GM21528 (cell line): ENCODE data around the gene CYTH4.
"Not testable (repeated sequence)": the region's sequence is repeated elsewhere in the genome, so short reads cannot be mapped to it uniquely, and the experiment has no call there.

Experiments
- ATAC-seq: cut with Tn5 transposase; IDR thresholded peaks from one replicate; pipeline ENCODE4 v1.9.1; 2021; ENCODE audit warnings: mild to moderate bottlenecking, moderate library complexity; ENCODE audit not compliant: unreplicated experiment, low FRiP score

Gene CYTH4, protein sequence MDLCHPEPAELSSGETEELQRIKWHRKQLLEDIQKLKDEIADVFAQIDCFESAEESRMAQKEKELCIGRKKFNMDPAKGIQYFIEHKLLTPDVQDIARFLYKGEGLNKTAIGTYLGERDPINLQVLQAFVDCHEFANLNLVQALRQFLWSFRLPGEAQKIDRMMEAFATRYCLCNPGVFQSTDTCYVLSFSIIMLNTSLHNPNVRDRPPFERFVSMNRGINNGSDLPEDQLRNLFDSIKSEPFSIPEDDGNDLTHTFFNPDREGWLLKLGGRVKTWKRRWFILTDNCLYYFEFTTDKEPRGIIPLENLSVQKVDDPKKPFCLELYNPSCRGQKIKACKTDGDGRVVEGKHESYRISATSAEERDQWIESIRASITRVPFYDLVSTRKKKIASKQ

DNA sequence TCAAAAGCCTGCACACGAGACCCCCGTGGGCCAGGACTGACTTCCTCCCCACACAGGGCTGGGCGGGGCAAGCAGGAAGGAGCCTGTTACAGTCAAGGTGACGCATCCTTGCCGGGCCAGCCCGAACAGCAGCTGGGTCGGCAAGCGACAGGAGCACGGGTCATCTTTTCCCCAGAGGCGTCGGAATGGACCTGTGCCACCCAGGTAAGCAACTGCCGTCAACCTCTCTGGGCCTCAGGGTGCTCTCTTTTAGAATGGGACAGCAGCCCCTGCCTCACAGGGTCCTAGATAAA lies at the start of gene CYTH4:
Gene CYTH4 (plus strand): TSS at position 124 of the 293 bp plus-strand sequence. CDS start 62 bp downstream, at position 186.
- ATAC-seq: no peak

DNA sequence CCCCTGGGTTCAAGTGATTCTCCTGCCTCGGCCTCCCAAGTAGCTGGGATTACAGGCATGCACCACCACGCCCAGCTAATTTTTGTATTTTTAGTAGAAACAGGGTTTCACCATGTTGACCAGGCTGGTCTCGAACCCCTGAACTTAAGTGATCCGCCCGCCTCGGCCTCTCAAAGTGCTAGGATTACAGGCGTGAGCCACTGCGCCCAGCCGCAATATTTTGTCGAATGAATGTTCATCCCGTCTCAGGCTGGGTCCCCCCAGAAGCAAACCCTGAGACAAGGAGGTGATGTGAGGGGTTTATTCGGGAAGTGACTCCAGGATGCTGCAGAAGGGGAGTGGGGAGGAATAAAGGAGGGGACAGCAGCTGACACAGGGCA lies 48.9 kb upstream of the CYTH4 start:
- not testable (repeated sequence) for ATAC-seq

DNA sequence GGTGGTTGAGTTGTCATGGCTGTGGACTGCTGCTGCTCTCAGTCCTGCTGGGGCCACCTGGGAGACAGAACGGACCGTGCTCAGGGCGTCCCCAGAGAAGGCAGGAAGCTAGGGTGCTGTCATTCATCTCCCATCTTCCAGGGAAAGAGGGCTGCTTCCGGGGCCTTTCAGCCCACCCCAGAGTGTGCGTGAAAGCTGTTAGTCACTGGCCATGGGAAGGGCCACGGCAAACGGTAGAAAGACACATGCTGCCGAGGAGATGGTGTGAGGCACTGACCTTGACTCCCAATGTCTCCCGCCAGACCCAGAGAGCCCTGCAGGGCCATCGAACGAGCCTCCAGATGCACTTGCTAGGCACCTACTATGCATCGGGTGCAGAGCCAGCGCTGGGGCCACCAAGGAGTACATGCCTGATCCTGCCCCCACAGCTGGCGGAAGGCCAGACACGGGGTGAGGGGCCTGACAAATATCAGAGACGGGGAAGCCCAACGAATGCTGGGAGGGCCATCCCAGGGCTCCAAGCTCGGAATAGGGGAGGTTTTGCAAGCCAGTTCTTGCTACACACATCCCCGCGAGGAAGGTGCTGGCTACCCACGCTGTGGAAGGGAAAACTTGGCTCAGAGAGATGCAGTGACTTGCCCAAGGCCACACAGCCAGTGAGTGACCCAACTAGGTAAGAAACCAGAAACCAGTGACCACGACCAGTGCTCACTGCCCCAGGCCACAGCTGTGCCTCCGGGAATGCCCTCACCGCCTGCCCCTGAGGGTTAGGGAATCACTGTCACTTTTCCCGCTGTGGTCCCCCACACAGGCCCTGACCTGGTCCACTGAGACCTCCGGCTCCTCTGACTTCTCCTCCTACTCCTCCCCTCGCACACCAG lies 48.3 kb upstream of the CYTH4 start:
- no peak for ATAC-seq

DNA sequence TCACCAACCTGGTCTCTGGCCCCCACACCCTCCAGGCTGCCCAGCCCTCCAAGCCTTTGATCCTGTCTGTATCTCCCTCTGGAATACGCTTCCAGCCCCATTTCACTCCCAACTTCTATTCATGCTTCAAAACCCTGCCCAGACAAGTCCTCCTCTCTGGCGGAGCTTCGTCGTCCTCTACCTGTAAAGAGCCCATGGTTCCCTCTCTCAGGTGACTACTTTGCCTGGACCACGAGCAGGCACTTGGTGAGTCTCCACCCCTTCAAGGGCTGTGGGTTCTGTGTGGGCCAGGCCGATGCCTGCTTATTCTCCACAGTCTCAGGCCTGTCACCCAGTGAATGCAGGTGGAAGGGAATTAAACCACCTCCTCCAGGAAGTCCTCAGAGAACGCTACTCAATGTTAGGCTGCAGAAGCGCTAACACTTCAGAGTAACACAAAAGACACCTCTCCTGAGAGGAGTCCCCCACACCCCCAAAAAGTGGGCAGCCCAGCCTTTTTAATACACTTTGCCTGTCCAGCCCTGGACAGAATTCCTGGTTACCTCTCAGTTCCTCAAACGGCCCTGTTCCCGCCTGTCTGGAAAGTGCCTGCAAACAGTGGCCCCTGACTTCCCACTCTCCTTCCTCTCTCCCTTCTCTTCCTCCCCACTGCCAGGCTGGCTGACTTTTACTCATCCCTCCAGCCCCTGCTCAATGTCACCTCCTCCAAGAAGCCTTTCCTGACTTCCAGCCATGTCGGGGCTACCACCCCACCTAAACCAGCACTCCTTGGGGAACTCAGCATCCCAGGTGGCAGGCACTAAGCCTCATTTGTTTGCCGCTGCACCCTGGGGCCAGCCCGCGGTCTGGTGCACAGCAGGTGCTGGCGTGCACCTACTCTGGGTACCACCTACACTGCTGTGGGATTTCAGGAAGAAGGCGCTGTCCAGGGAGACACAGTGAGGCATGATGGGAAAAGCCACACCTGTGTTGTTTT lies 47.3 kb upstream of the CYTH4 start:
- no peak for ATAC-seq

DNA sequence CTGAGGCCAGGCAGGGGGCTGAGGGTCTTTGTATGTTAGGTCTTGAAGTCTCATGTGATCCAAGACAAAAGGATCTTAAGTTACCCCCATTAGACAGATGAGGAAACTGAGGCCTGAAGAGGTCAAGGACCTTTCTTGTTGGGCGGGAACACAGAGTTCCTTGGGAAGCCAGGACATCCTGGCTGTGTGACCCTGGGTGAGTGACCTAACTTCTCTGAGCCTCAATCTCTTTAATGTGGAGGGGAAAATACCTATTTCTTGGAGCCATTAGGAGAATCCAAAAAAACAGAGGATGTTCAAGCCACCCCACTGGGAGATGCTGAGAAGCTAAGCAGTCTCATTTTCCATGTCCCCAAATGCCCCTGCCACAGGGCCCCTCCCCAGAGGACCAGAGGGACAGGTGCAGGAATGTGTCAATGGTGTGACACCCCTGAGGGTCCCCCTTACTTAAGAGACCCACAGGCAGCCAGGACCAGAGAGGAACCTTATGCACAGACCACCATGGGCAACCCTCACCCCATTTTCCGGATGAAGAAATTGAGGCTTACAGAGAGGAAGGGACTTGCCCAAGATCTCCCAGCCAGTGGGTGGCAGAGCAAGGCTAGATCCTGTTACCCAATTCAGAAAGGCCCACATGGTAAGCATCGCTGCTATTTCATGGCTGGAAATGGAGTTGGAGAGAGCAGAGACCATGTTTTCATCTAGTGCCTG lies 46.3 kb upstream of the CYTH4 start:
- ATAC-seq: no peak

DNA sequence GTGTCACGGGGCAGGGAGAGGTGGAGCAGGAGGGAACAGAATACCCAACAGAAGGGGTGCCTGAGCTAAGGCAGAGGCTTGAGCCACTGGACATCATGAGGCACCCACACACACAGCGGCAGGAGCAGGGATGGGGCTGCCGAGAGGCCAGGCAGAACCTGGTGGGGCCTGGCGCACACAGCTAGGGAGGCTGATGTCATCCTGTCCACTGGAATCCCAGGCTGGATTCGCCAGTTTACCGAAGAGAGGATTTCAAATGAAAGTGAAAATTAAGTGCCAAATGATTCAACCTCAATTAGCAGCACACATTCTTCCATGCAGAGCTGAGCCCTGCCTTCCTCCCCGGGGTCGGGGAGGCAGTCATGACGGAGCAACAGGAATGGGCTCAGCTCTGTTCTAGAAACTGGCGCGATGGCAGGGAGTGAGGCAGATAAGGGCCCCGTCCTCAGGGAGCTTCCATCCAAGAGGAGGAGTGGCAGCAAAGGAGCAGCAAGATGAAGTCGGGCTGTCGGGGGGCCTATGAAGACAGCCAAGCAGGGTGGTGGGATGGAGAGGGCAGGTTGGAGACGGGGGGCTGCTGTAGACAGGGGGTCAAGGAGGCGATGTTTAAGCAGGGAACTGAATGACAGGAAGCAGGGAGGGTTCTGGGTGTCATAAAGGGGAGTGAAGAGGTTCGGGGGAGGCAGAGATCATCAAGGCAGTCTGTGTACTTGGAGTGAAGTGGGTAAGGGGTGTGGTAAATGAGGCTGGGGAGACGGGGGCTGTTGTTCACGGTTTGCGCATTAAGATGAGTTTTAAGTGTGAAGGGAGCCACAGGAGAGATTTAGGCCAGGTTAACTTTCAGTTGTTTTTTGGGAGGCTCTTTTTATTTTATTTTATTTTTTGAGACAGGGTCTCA lies 44.7 kb upstream of the CYTH4 start:
- no peak for ATAC-seq

DNA sequence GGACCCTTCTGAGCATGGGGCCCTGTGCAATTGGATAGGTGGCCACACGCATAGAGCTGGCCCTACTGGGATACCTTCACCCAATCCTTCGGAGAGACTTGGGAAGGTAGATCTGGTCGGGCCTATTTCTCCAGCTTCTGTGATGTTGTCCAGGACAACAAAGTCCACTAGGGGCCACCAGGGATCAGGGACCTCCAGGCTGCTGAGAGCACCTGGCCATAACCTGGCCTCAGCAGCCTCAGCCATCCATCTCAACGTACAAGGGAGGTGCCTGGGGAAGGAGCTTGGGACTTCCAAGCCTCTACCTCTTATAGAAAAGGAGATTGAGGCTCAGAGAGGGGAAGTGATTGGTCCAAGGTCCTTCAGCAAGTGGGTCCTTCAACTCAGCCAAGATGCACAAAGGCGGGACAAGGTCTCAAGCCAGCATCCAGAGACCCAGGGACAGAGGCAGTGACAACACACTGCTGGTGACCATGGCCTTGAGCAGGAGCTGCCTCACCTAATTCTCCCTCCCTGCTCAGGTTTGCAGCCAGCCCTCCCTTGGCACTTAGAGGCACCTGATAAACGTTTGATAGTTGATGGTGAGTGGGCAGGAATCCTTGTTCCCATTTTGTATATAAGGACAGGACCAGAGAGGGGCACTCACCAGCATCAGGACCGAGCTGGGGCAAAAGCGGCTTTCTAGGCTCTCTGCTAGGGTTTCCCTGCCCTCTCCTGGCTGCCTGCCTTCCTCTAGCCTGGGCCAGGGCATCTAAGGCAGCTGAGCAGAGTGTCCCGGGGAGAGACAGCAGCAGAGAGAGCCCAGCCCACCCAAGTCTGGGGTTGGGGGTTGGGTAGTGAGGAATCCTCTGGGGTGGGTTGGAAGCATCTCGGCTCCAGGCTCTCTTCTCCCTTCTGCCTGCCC lies 42.7 kb upstream of the CYTH4 start:
- ATAC-seq: no peak

DNA sequence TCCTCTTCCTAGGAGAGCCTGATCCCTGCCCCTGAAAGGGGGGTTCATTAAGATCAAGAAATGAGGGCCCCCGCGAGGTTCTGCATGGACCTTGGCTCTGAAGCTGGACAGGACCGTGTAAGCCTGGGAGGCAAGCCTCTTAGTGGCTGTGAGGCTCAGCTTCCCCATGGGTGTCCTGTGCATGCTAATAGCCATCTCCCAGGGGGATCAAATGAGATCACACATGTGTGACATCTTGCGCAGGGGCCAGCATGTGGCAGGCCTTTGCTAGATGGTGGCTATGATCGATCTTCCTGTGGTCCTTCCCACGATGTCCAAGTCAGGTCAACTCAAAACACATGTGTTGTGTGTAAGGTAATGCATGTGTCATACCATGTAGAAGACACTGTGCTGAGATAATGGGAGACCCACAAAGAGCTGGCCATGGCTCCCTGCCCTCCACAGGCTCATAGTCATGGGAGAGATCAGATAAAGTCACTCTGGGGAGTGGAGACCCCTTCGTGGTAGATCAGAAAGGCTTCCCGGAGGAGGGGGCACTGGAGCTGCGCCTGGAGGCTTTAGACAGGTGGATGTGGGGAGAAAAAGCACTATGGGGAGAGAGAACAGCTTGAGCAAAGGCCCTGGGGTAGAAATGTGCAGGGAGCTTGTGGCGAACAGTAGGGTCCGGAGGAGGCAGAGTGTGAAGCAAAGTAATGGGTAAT lies 41.9 kb upstream of the CYTH4 start:
- no peak for ATAC-seq

DNA sequence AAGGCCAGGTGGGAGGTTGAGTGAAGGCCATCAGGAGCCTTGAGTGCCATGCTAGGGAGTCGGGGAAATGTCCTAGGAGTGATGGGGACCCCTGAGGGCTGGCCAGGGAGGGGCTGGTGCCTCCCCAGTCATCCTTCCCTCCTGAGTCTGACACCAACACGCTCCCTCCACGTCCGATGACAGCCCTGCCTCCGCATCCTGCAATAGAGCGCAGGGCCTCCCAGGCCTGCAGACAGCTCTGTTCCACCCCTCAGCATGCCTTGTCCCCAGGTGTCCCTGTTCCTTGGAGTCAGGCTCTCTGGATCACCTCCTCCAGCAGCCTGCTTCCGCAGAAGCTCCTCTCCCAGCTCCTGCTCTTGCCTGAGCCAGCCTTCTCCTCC lies 41.4 kb upstream of the CYTH4 start:
- no peak for ATAC-seq

DNA sequence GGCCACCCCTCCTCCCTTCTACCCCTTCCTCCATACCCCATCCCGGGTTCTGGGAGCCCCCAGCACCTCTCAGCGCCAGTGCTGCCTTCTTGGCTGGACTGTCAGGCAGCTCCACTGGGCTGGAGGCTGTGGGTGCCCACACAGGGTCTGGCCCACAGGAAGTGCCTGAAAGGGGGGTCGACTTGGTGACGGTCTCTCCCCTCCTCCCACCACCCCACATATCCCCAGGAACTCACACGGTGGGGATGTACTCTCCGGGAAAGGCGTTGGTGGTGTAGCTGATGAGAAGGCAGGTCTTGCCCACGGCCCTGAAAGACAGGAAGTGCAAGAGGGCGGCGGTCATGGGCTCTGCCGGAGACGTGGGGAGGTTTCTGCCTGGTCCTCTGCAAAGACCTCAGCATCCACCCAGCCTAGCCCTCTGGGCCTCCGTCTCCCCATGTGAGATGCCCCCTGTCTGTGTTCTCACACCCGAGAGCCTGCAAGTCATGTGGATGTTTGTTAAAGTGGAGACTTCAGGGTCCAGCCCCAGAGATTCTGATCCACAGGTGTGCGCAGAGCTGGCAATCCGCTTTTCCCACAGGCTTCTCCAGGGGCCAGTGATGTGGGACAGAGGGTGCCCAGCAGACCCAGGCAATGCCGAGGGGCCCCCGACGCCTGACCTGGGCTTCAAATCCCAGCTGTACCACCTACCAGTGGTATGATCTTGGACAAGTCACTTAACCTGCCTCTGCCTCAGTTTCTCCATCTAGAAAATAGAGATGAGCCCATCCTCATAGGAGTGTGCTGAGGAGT lies 40.8 kb upstream of the CYTH4 start:
- no peak for ATAC-seq

DNA sequence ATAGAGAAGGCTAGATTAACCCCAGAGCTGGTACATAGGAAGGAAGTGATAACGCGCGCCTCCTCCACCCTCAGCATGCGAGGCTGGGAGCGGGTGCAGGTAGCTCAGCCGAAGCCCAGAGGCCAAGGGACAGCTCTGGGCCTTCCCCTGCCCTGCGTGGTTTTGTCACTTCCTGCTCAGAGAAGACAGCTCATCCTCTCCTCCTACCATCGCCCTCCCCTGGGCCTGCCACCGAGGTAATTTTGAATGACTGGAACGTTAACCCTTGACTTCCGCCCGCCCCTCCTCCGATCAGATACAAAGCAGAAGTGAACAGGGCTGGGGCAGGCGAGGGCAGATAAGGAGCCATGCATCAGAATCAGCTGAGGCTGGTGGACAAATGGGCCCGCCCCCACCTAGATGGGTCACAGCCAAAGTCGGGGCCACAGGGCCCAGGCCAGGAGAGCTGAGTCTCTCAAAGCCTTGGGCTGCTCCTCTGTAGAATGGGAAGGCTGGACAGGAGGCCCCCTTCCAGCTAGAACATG lies 39.9 kb upstream of the CYTH4 start:
- ATAC-seq: peak; percentile 63

DNA sequence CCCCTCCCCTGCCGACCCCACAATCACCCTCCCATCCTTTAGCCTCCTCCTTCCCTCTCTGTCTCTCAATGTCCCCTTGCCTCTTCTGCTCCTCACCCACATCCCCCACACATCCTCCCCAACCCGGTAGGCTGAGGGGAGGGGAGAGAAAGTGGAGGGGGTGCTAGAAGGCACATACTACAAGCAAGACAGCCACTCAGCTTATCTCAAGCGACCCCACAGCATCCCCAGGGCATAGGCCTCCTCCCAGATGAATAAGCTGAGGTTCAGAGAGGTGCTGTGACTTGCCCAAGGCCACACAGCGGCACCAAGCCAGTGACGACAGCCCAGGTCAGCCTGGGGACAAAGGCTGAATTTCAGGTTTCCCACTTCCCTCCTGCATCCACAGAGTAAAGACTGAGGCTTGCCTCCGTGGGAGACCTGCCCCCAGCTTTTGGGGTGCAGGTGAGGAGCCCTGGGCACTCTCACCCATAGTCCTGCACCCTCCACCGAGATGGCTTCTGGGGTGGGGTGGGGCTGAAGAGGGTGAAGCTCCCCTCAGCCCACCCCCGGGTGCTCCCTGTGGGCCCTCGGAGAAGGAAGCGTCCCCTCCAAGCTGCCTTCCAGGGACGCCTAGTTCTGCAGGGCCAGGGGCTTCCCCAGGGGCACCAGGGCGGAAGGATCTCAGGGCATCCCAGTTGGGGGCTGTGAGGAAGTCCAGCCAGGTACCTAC lies 38.8 kb upstream of the CYTH4 start:
- no peak for ATAC-seq

DNA sequence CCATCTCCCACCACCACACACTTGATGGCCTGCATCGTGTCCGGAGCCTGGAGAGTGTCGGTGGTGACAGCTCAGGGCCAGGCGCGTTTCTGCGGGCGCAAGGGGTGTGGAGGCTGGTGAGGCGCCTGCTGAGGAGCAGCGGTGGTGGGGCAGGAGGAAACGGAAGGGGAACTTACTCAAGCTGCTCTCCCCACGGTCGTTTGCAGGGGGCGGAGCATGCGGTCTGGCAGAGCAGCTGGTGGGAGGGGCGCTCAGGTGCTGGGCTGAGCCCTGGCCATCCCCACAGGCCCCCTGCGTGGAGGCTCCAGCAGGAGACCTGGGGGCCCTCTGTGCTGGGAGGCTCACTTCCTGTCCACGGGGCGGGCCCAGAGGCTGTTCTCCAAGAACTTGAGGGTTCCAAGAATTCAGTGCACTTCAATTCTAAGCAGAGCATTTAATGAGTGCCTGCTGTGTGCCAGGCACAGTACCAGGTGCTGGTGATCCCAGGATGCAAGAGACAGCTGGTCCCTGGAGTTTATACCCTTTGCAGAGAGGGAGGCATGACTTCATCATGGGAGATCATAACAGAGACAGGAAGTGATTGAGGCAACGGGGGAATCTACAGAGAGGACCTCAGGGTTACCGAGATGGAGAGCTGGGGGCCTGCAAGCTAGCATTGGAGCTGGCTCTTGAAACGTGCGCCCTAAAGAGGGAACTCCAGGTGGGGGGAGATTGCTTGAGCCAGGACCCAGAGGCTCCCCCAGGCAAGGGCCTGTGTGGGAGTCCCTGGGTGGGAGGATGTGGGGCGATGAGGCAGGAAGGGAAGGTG lies 38.0 kb upstream of the CYTH4 start, which contains the start of gene RAC2:
Gene RAC2 (minus strand): TSS at position 156 of the 808 bp plus-strand sequence. CDS start 121 bp downstream, at position 35.
- ATAC-seq: peak; percentile 48

DNA sequence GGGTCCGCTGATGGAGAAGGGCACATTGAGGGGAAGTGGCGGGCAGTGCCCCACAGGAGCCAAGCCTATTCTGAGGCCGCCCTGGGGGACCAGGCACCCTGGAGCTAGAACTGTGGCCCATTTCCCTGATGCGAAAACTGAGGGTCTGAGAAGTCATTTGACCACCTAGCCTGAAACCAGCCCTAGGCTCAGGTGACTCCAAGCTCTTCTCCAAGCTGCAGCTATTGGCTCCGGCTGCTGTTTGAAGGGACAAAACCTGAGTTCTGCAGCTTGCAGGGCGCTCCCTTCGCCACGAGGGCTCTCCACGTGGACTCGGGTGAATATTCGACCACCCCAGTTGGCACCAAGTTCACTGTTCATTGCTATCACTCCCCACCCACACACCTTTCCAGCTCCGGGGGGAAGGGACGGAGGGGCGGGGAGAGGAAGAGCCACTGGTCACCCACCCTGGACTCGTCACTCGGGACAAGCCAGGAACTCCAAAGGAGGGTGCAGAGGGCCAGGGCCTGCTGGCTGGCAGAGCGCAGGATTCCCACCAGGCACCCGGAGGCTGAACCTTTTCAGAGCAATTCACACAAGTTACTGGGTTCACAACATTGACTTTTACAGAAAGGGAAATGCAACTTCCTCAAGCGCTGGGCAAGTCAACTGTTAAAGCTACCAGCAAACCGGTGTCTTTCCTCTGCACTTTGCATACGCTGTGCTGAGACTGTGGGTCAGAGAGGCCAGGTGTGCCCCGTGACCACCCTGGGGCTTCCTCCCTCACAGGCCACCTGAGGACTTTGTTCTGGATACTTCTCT lies 37.2 kb upstream of the CYTH4 start:
- ATAC-seq: no peak
